Osteocyte (in vitro differentiated cells): ENCODE results near the gene DBF4. TPM values are rescaled to one million over a fixed set of nuclear protein-coding genes. Genes with fewer than 3 reads are reported as not detected.
"Not testable (repeated sequence)": the region's sequence is repeated elsewhere in the genome, so short reads cannot be mapped to it uniquely, and the experiment has no call there.

Experiments used
- DNase-seq: peaks from one replicate; pipeline ENCODE4 v3.0.0; 2021; ENCODE audit warnings: mixed read lengths; ENCODE audit not compliant: unreplicated experiment; ENCODE audit errors: extremely low spot score
- H3K27ac Mint-ChIP-seq: one replicate; pipeline ENCODE4 v1.8.0; 2021; ENCODE audit warnings: mild to moderate bottlenecking, mixed read lengths; ENCODE audit not compliant: unreplicated experiment
- H3K27me3 Mint-ChIP-seq: one replicate; pipeline ENCODE4 v1.8.0; 2021; ENCODE audit warnings: mixed read lengths; ENCODE audit not compliant: unreplicated experiment
- H3K36me3 Mint-ChIP-seq: one replicate; pipeline ENCODE4 v1.8.0; 2021; ENCODE audit warnings: mixed read lengths; ENCODE audit not compliant: unreplicated experiment
- H3K4me1 Mint-ChIP-seq: one replicate; pipeline ENCODE4 v1.8.0; 2021; ENCODE audit warnings: mixed read lengths; ENCODE audit not compliant: unreplicated experiment
- H3K4me3 Mint-ChIP-seq: one replicate; pipeline ENCODE4 v1.8.0; 2021; ENCODE audit warnings: mild to moderate bottlenecking, moderate library complexity, mixed read lengths; ENCODE audit not compliant: unreplicated experiment
- H3K9me3 Mint-ChIP-seq: one replicate; pipeline ENCODE4 v1.8.0; 2021; ENCODE audit warnings: mixed read lengths; ENCODE audit not compliant: unreplicated experiment
- CTCF ChIP-seq: fragments of 200-600 bp; sonication (generic); IDR thresholded peaks from 2 replicates; pipeline ENCODE4 v1.5.0; 2021; ENCODE audit warnings: antibody characterized with exemption, mild to moderate bottlenecking, moderate library complexity
- total RNA-seq: library from RNA; stranded (reverse); gene quantifications from 2 replicates; pipeline ENCODE4 v1.2.1, GENCODE V29; 2021

Gene DBF4
- total RNA-seq, 1 donor from 2014 or later: 9.7 TPM

GRCh38 chr7:87870471-87870870, 5.8 kb upstream of the DBF4 start:
- peaks cover 28% of the 10 kb centered on the region for H3K9me3 Mint-ChIP-seq
- H3K27ac Mint-ChIP-seq: no peak overlapping the region
- peaks cover 48% of the 10 kb centered on the region for H3K36me3 Mint-ChIP-seq
- H3K4me3 Mint-ChIP-seq: no peak overlapping the region
- H3K27me3 Mint-ChIP-seq: no peaks in the 10 kb centered on the region
- DNase-seq: no peak
- TF ChIP-seq CTCF: no peak
- peaks cover 19% of the 10 kb centered on the region for H3K4me1 Mint-ChIP-seq

DNA sequence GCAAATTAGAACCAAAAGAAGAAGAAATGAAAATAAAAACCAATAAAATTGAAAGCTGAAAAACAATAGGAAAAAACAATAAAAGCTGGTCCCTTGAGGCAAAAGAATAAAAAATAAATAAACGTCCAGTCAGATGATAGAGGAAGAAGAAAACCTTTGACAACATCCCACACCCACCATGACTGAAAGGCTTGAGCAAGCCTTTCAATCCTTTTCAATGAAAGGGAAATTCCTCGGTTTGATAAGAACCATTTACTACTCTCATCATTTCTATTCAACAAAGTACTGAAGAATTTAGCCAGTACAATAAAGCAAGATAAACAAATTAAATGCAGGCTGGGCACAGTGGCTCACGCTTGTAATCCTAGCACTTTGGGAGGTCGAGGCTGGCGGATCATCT, 3.9 kb upstream of the DBF4 start:
- Mint-ChIP-seq H3K36me3 (peaks cover 31% of the 10 kb centered on the region), H3K27me3 (no peaks in the 10 kb centered on the region), H3K27ac (no peak overlapping the region), H3K9me3 (peaks cover 14% of the 10 kb centered on the region), H3K4me3 (no peak overlapping the region), H3K4me1 (peaks cover 20% of the 10 kb centered on the region)
- TF ChIP-seq CTCF: no peak
- DNase-seq: no peak

- not testable (repeated sequence) for H3K27ac Mint-ChIP-seq, DNase-seq, H3K27me3 Mint-ChIP-seq, H3K4me3 Mint-ChIP-seq
- Mint-ChIP-seq H3K4me1 (peaks cover 27% of the 10 kb centered on the region), H3K36me3 (peaks cover 31% of the 10 kb centered on the region), H3K9me3 (peaks cover 14% of the 10 kb centered on the region)
These were observed 3.0 kb upstream of the DBF4 start for GRCh38 chr7:87873328-87873727.

- Mint-ChIP-seq H3K36me3 (peaks cover 31% of the 10 kb centered on the region), H3K9me3 (peaks cover 14% of the 10 kb centered on the region), H3K27me3 (no peaks in the 10 kb centered on the region), H3K4me3 (peak overlapping the region; percentile 14), H3K4me1 (peaks cover 31% of the 10 kb centered on the region), H3K27ac (no peak overlapping the region)
- no peak for TF ChIP-seq CTCF
- no peak for DNase-seq
These were observed 2.2 kb upstream of the DBF4 start for GRCh38 chr7:87874066-87874465.

GRCh38 chr7:87875151-87876039, 898 bp upstream of the DBF4 start:
- Mint-ChIP-seq H3K4me3 (peak overlapping the region; percentile 97), H3K27me3 (no peaks in the 10 kb centered on the region), H3K4me1 (peaks cover 31% of the 10 kb centered on the region), H3K36me3 (peaks cover 24% of the 10 kb centered on the region), H3K27ac (peak overlapping the region; percentile 97), H3K9me3 (peaks cover 11% of the 10 kb centered on the region)
- no peak for DNase-seq
- TF ChIP-seq CTCF: no peak
